HepG2 (cell line): Measurements from ENCODE around the gene LYRM2. TPM values are rescaled to one million over a fixed set of nuclear protein-coding genes. Genes with fewer than 3 reads are reported as not detected.
A peak's percentile ranks its signal among the peaks of the same experiment; 100 is the strongest.

Source experiments
- ATAC-seq: fragments of 200-7000 bp; cut with Tn5 transposase; 3 replicates; pipeline ENCODE4 v1.9.1; 2020; ENCODE audit warnings: mild to moderate bottlenecking, moderate library complexity
- BruUV-seq: library from RNA; stranded (reverse); fragments of 400-500 nt; replicated peaks from 2 replicates; lab custom pipeline; 2021; lab: Mats Ljungman, UMichigan
- CTCF ChIA-PET: fragments of 300-600 bp; formaldehyde crosslinking; extraction: SDS; loops from one replicate; lab custom pipeline; 2021; ENCODE audit warnings: low total read pairs, inconsistent platforms, low intra/inter-chr PET ratio; lab: Yijun Ruan, JAX
- POLR2A ChIA-PET: fragments of 350-600 bp; sonication (Branson Sonifier 250); formaldehyde crosslinking; loops from one replicate; lab custom pipeline; 2020; ENCODE audit warnings: antibody characterized with exemption, inconsistent platforms; lab: Yijun Ruan, JAX
- DNase-seq: peaks from one replicate; pipeline ENCODE4 v3.0.0-alpha.2; 2015; ENCODE audit warnings: low spot score
- FAIRE-seq: peaks from 3 replicates; lab custom pipeline; 2011; peaks lifted over from hg19 to GRCh38; lab: Jason Lieb, UNC
- H2AFZ ChIP-seq: one replicate; pipeline ENCODE4 v1.6.1; 2011; ENCODE audit warnings: low read length, inconsistent platforms
- H3K27ac ChIP-seq: fragments of 300-600 bp; 3 replicates; pipeline ENCODE4 v1.8.0; 2011; ENCODE audit warnings: mixed run types, mild to moderate bottlenecking, mixed read lengths, low read length, inconsistent platforms; ENCODE audit not compliant: insufficient read depth; ENCODE audit errors: extremely low read length
- H3K27me3 ChIP-seq, 2 experiments: fragments of 200-600 bp in 1 of 2; 2 replicates in 1 of 2; 3 replicates in 1 of 2; pipeline versions ENCODE4 v1.6.0 to v1.8.0; 2011; ENCODE audit warnings: low read length in 2 of 2, mild to moderate bottlenecking in 2 of 2, moderate library complexity in 2 of 2, inconsistent platforms in 1 of 2; ENCODE audit not compliant: insufficient read depth in 2 of 2, control insufficient read depth in 1 of 2
- H3K36me3 ChIP-seq, 2 experiments: fragments of 200-600 bp in 1 of 2; replicated peaks in 1 of 2; 2 replicates in 1 of 2; 3 replicates in 1 of 2; pipeline versions ENCODE4 v1.5.1 to v1.8.0; 2011; ENCODE audit warnings: low read length in 2 of 2, inconsistent platforms in 1 of 2; ENCODE audit not compliant: insufficient read depth in 2 of 2, control insufficient read depth in 1 of 2
- H3K4me1 ChIP-seq: 2 replicates; pipeline ENCODE4 v1.5.1; 2012; ENCODE audit warnings: low read length, inconsistent platforms; ENCODE audit not compliant: insufficient read depth
- H3K4me2 ChIP-seq: 2 replicates; pipeline ENCODE4 v1.6.0; 2011; ENCODE audit warnings: low read depth, low read length, inconsistent platforms
- H3K4me3 ChIP-seq, 3 experiments: fragments of 200-600 bp in 1 of 3; sonication (generic), shearing (Covaris generic) in 1 of 3; replicated peaks in 1 of 3; 2 replicates each; pipeline ENCODE4 v1.5.1; 2011 to 2016; ENCODE audit warnings: low read length in 3 of 3, inconsistent platforms in 2 of 3, low read depth in 2 of 3, mild to moderate bottlenecking in 2 of 3, control low read depth in 1 of 3, mixed read lengths in 1 of 3; ENCODE audit not compliant: insufficient read depth in 1 of 3
- H3K79me2 ChIP-seq: one replicate; pipeline ENCODE4 v1.6.1; 2011; ENCODE audit warnings: low read length, inconsistent platforms; ENCODE audit not compliant: insufficient read depth
- H3K9ac ChIP-seq: 2 replicates; pipeline ENCODE4 v1.6.0; 2011; ENCODE audit warnings: mild to moderate bottlenecking, low read depth, low read length, inconsistent platforms; ENCODE audit not compliant: insufficient read depth
- H3K9me3 ChIP-seq: 2 replicates; pipeline ENCODE4 v1.5.1; 2012; ENCODE audit warnings: mild to moderate bottlenecking, low read length
- H4K20me1 ChIP-seq: 2 replicates; pipeline ENCODE4 v1.6.0; 2011; ENCODE audit warnings: inconsistent platforms, mild to moderate bottlenecking, low read length, moderate library complexity; ENCODE audit not compliant: insufficient read depth
- GATAD2A ChIP-seq: IDR thresholded peaks from 2 replicates; pipeline ENCODE4 v1.6.1; 2016
- HDAC2 ChIP-seq: sonication (generic); formaldehyde crosslinking; IDR thresholded peaks from 2 replicates; pipeline ENCODE4 v1.4.0; 2020; ENCODE audit warnings: missing genetic modification reagents
- HNF4A ChIP-seq: sonication (generic); formaldehyde crosslinking; IDR thresholded peaks from 2 replicates; pipeline ENCODE4 v1.4.0; 2020; ENCODE audit warnings: missing genetic modification reagents
- KLF16 ChIP-seq, 2 experiments: sonication (generic) in 1 of 2; formaldehyde crosslinking in 1 of 2; IDR thresholded peaks; 2 replicates each; pipeline versions ENCODE4 v1.6.1 to v1.8.0; 2016 to 2023; ENCODE audit warnings: missing genetic modification reagents in 2 of 2, missing compliant biosample characterization in 1 of 2
- LCORL ChIP-seq, 2 experiments: fragments of 450-650 bp in 1 of 2; sonication (generic) in 1 of 2; formaldehyde crosslinking in 1 of 2; IDR thresholded peaks; 2 replicates each; pipeline versions ENCODE4 v1.5.0 to v1.6.1; 2017 to 2020; ENCODE audit warnings: antibody characterized with exemption in 1 of 2, missing genetic modification reagents in 1 of 2
- MTF1 ChIP-seq: sonication (generic); formaldehyde crosslinking; IDR thresholded peaks from 2 replicates; pipeline ENCODE4 v1.5.0; 2020; ENCODE audit warnings: missing genetic modification reagents
- REPIN1 ChIP-seq: sonication (generic); formaldehyde crosslinking; IDR thresholded peaks from 2 replicates; pipeline ENCODE4 v1.8.0; 2022; ENCODE audit warnings: missing genetic modification reagents, low read depth, mild to moderate bottlenecking, borderline replicate concordance
- TFAP4 ChIP-seq: sonication (generic); IDR thresholded peaks from 2 replicates; pipeline ENCODE4 v1.6.1; 2016; ENCODE audit warnings: low read depth, borderline replicate concordance
- ZBTB21 ChIP-seq: sonication (generic); formaldehyde crosslinking; IDR thresholded peaks from 2 replicates; pipeline ENCODE4 v1.4.0; 2020; ENCODE audit warnings: missing genetic modification reagents
- ZNF431 ChIP-seq: sonication (generic); formaldehyde crosslinking; IDR thresholded peaks from 2 replicates; pipeline ENCODE4 v1.9.0; 2022; ENCODE audit warnings: missing genetic modification reagents, low read depth, mild to moderate bottlenecking, borderline replicate concordance
- ZNF468 ChIP-seq: sonication (generic); formaldehyde crosslinking; IDR thresholded peaks from 2 replicates; pipeline ENCODE4 v1.8.0; 2022; ENCODE audit warnings: mild to moderate bottlenecking, moderate library complexity, missing genetic modification reagents
- ZNF569 ChIP-seq: sonication (generic); formaldehyde crosslinking; IDR thresholded peaks from 2 replicates; pipeline ENCODE4 v1.5.0; 2020; ENCODE audit warnings: mild to moderate bottlenecking, missing genetic modification reagents, moderate library complexity, borderline replicate concordance
- ZNF605 ChIP-seq: sonication (generic); formaldehyde crosslinking; IDR thresholded peaks from 2 replicates; pipeline ENCODE4 v1.8.0; 2022; ENCODE audit warnings: mild to moderate bottlenecking, missing genetic modification reagents
- ZNF770 ChIP-seq: sonication (generic); formaldehyde crosslinking; IDR thresholded peaks from 2 replicates; pipeline ENCODE4 v1.5.0; 2020; ENCODE audit warnings: mild to moderate bottlenecking, missing genetic modification reagents
- WGBS: methylation state at CpG from one replicate; pipeline ENCODE4 v1.1.6; 2017; ENCODE audit warnings: low lambda C conversion rate; 5-methylcytosine and 5-hydroxymethylcytosine counted together
- in situ Hi-C: cut with HindIII; loops from 2 replicates; pipeline ENCODE4 v1.10.0; 2017; ENCODE audit warnings: low pct_unique_long_range_greater_than_20kb; ENCODE audit not compliant: extremely low pct_ligation_motif_present
- intact Hi-C: fragments of 100-400 bp; cut with micrococcal nuclease; formaldehyde crosslinking; loops from one replicate; pipeline ENCODE4 v1.10.0; 2022; ENCODE audit not compliant: unreplicated experiment
- polyA plus RNA-seq, 8 experiments: library from polyadenylated mRNA; depleted of rRNA in 3 of 8; stranded (reverse) in 7 of 8; unstranded in 1 of 8; fragments of >200 nt; fragmentation: Illumina TruSeq in 4 of 8; extraction: Trizol in 4 of 8; gene quantifications; 2 replicates each; pipeline versions ENCODE4 v1.2.1 to v1.2.3, GENCODE V29; 2011 to 2016; ENCODE audit warnings: low read depth in 4 of 8, missing spikeins in 1 of 8, mixed read lengths in 1 of 8; ENCODE audit not compliant: insufficient read depth in 1 of 8
- total RNA-seq, 5 experiments: library from RNA; depleted of rRNA; stranded (reverse); fragments of >200 nt; fragmentation: Illumina TruSeq; extraction: Trizol; gene quantifications; 2 replicates each; pipeline ENCODE4 v1.2.3, GENCODE V29; 2016; ENCODE audit warnings: low read depth in 1 of 5
- TF ChIP-seq, protein P1 (sequence below): IDR thresholded peaks from 2 replicates; pipeline ENCODE4 v1.6.1; 2016; ENCODE audit warnings: mild to moderate bottlenecking
- TF ChIP-seq, protein P2 (sequence below): sonication (generic); formaldehyde crosslinking; IDR thresholded peaks from 2 replicates; pipeline ENCODE4 v1.5.0; 2020; ENCODE audit warnings: missing genetic modification reagents, mild to moderate bottlenecking, borderline replicate concordance

The LYRM2 gene
- total and polyA plus RNA-seq, 2 of the 13 experiments (the other 11 are each of a cell fraction or from before 2014, with no cell fraction given): 17.8 to 32.6 TPM

GRCh38 chr6:89574910-89575561 is 63.5 kb downstream of the LYRM2 start (continued):
- TF ChIP-seq MTF1 (CRISPR knock-in tag): no peak
- TF ChIP-seq ZNF605 (CRISPR knock-in tag): no peak
- TF ChIP-seq KLF16 (CRISPR knock-in tag; IDR thresholded peaks at IDR 0.05): no peak
- no peak for TF ChIP-seq ZNF569 (CRISPR knock-in tag)
- TF ChIP-seq, protein P1, sequence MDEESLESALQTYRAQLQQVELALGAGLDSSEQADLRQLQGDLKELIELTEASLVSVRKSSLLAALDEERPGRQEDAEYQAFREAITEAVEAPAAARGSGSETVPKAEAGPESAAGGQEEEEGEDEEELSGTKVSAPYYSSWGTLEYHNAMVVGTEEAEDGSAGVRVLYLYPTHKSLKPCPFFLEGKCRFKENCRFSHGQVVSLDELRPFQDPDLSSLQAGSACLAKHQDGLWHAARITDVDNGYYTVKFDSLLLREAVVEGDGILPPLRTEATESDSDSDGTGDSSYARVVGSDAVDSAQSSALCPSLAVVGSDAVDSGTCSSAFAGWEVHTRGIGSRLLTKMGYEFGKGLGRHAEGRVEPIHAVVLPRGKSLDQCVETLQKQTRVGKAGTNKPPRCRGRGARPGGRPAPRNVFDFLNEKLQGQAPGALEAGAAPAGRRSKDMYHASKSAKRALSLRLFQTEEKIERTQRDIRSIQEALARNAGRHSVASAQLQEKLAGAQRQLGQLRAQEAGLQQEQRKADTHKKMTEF (CRISPR knock-in tag): no peak
- TF ChIP-seq ZNF468 (CRISPR knock-in tag): no peak
- TF ChIP-seq ZNF431: no peak
- TF ChIP-seq, protein P2, sequence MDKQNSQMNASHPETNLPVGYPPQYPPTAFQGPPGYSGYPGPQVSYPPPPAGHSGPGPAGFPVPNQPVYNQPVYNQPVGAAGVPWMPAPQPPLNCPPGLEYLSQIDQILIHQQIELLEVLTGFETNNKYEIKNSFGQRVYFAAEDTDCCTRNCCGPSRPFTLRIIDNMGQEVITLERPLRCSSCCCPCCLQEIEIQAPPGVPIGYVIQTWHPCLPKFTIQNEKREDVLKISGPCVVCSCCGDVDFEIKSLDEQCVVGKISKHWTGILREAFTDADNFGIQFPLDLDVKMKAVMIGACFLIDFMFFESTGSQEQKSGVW (CRISPR knock-in tag): no peak
- TF ChIP-seq ZBTB21 (CRISPR knock-in tag): no peak

GRCh38 chr6:89567630-89568390 is 70.7 kb downstream of the LYRM2 start:
- peak; percentile 90 for ATAC-seq
- in situ Hi-C loops: no loop called here
- peaks cover 42% of the 10 kb centered on the region for H3K4me1 ChIP-seq
- BruUV-seq: no TSS peak
- CTCF ChIA-PET: no interaction called here
- FAIRE-seq: peak; percentile 82
- H3K4me3 ChIP-seq: no peak overlapping the region; a peak in 1 of 6 replicates
- no peaks in the 10 kb centered on the region for H3K79me2 ChIP-seq
- POLR2A ChIA-PET: no interaction called here
- peak; percentile 79 for DNase-seq
- intact Hi-C loops: no loop called here
- H3K27ac ChIP-seq: no peak overlapping the region
- H3K9ac ChIP-seq: no peak overlapping the region
- no peaks in the 10 kb centered on the region for H3K36me3 ChIP-seq
- WGBS: 33% methylated on average over 6 of the region's 6 CpGs
- H3K4me2 ChIP-seq: peak overlapping the region; percentile 40
- H3K27me3 ChIP-seq: peaks cover 0 to 23% of the 10 kb centered on the region in 2 experiments; a peak in 3 of 5 replicates
- no peaks in the 10 kb centered on the region for H3K9me3 ChIP-seq
- no peak overlapping the region for H2AFZ ChIP-seq
- H4K20me1 ChIP-seq: 0 out of 2 replicates have a peak, but pooled peaks cover 2% of the 10 kb centered on the region
- TF ChIP-seq ZNF770 (CRISPR knock-in tag): peak; percentile 94
- peak; percentile 73 for TF ChIP-seq HNF4A (CRISPR knock-in tag)
- TF ChIP-seq HDAC2 (CRISPR knock-in tag): peak; percentile 37; the same call in 1 of the 2 replicates
- TF ChIP-seq GATAD2A (CRISPR knock-in tag): peak; percentile 30; the same call in 1 of the 2 replicates
- 0 out of 2 replicates have a peak, but pooled peaks have one; percentile 35 for TF ChIP-seq TFAP4
- TF ChIP-seq REPIN1 (CRISPR knock-in tag): 0 out of 2 replicates have a peak, but pooled peaks have one; percentile 48
- TF ChIP-seq LCORL (IDR thresholded peaks at IDR 0.05): no peak
- TF ChIP-seq LCORL (CRISPR knock-in tag; IDR thresholded peaks at IDR 0.05): peak; percentile 61
